Astrocyte (in vitro differentiated cells and primary cell): Measurements from ENCODE around the gene SH3BGRL.

Source experiments
- CTCF ChIP-seq: IDR thresholded peaks from 2 replicates; pipeline ENCODE4 v1.5.1; 2011; ENCODE audit warnings: low read depth, mild to moderate bottlenecking, inconsistent platforms, low read length, moderate library complexity; ENCODE audit not compliant: insufficient read depth
- EZH2 ChIP-seq: IDR thresholded peaks from 2 replicates; pipeline ENCODE4 v1.6.1; 2012; ENCODE audit warnings: mild to moderate bottlenecking, low read length, inconsistent platforms; ENCODE audit not compliant: insufficient read depth

GRCh38 chrX:81201671-81202455 is at the start of gene SH3BGRL, which contains the start of gene HMGN5:
- TF ChIP-seq CTCF (no peak), EZH2 (no peak)
